Measurements from ENCODE around the gene USP5.

The USP5 gene

GRCh38 chr12:6912164-6912935 lies 60.4 kb downstream of the USP5 start:
- Histone ChIP-seq H3K9ac (no peak overlapping the region), H3K36me3 (ENCODE audit: insufficient read depth) (no peaks in the 10 kb centered on the region), H3K4me2 (no peak overlapping the region), H4K20me1 (ENCODE audit: insufficient read depth) (no peaks in the 10 kb centered on the region), H3K27me3 (ENCODE audit: insufficient read depth, low read depth) (peaks cover 11% of the 10 kb centered on the region; the same call in 1 of the 2 replicates), H2AFZ (ENCODE audit: low read depth) (no peak overlapping the region), H3K4me3 (IDR thresholded peaks at IDR 0.05; ENCODE audit: insufficient read depth, low read depth, low read length) (no peak overlapping the region), H3K79me2 (ENCODE audit: insufficient read depth, low read depth) (no peaks in the 10 kb centered on the region), H3K4me1 (ENCODE audit: low read depth, poor library complexity, severe bottlenecking) (peaks cover 8% of the 10 kb centered on the region), H3K27ac (no peak overlapping the region)
- no peak for TF ChIP-seq CTCF (conservative IDR thresholded peaks at IDR 0.05; ENCODE audit: low read depth, low read length)

- H3K4me1 ChIP-seq (ENCODE audit: low read depth, poor library complexity, severe bottlenecking), result peaks cover 8% of the 10 kb centered on the region
- H3K27me3 ChIP-seq (ENCODE audit: insufficient read depth, low read depth), result peaks cover 11% of the 10 kb centered on the region; the same call in 1 of the 2 replicates
- no peak within 1 kb of the TSS for H3K4me3 ChIP-seq (IDR thresholded peaks at IDR 0.05; ENCODE audit: insufficient read depth, low read depth, low read length)
- peak within 1 kb of the TSS; percentile 84 for H3K4me2 ChIP-seq
- no peaks in the 10 kb centered on the region for H3K79me2 ChIP-seq (ENCODE audit: insufficient read depth, low read depth)
- TF ChIP-seq CTCF (conservative IDR thresholded peaks at IDR 0.05; ENCODE audit: low read depth, low read length), result no peak
- H3K27ac ChIP-seq, result no peak within 1 kb of the TSS
- peak within 1 kb of the TSS; percentile 82 for H2AFZ ChIP-seq (ENCODE audit: low read depth)
- no peak within 1 kb of the TSS for H3K9ac ChIP-seq
- H4K20me1 ChIP-seq (ENCODE audit: insufficient read depth), result no peaks in the 10 kb centered on the region
- no peaks in the 10 kb centered on the region for H3K36me3 ChIP-seq (ENCODE audit: insufficient read depth)
These were observed 62.4 kb downstream of the USP5 start, which contains the start of gene ENO2 for GRCh38 chr12:6914246-6914946. TSS of gene ENO2 (plus strand) at chr12:6914580. CDS start at chr12:6915833, 1,253 bp downstream.

- H3K4me3 ChIP-seq (IDR thresholded peaks at IDR 0.05; ENCODE audit: insufficient read depth, low read depth, low read length), result no peak overlapping the region
- no peak for TF ChIP-seq CTCF (conservative IDR thresholded peaks at IDR 0.05; ENCODE audit: low read depth, low read length)
- no peaks in the 10 kb centered on the region for H3K36me3 ChIP-seq (ENCODE audit: insufficient read depth)
- H3K9ac ChIP-seq, result no peak overlapping the region
- H4K20me1 ChIP-seq (ENCODE audit: insufficient read depth), result no peaks in the 10 kb centered on the region
- no peaks in the 10 kb centered on the region for H3K79me2 ChIP-seq (ENCODE audit: insufficient read depth, low read depth)
- H3K4me2 ChIP-seq, result peak overlapping the region; percentile 84
- H3K27ac ChIP-seq, result no peak overlapping the region
- peaks cover 11% of the 10 kb centered on the region; the same call in 1 of the 2 replicates for H3K27me3 ChIP-seq (ENCODE audit: insufficient read depth, low read depth)
- peak overlapping the region; percentile 82 for H2AFZ ChIP-seq (ENCODE audit: low read depth)
- peaks cover 11% of the 10 kb centered on the region for H3K4me1 ChIP-seq (ENCODE audit: low read depth, poor library complexity, severe bottlenecking)
These were observed 63.2 kb downstream of the USP5 start for GRCh38 chr12:6914947-6915788.

- H3K27me3 ChIP-seq (ENCODE audit: insufficient read depth, low read depth), result peaks cover 11% of the 10 kb centered on the region; the same call in 1 of the 2 replicates
- H3K4me2 ChIP-seq, result no peak overlapping the region
- no peak overlapping the region for H3K27ac ChIP-seq
- no peak overlapping the region for H2AFZ ChIP-seq (ENCODE audit: low read depth)
- TF ChIP-seq CTCF (conservative IDR thresholded peaks at IDR 0.05; ENCODE audit: low read depth, low read length), result no peak
- no peak overlapping the region for H3K4me3 ChIP-seq (IDR thresholded peaks at IDR 0.05; ENCODE audit: insufficient read depth, low read depth, low read length)
- no peaks in the 10 kb centered on the region for H4K20me1 ChIP-seq (ENCODE audit: insufficient read depth)
- H3K4me1 ChIP-seq (ENCODE audit: low read depth, poor library complexity, severe bottlenecking), result peaks cover 11% of the 10 kb centered on the region
- H3K9ac ChIP-seq, result no peak overlapping the region
- no peaks in the 10 kb centered on the region for H3K36me3 ChIP-seq (ENCODE audit: insufficient read depth)
- no peaks in the 10 kb centered on the region for H3K79me2 ChIP-seq (ENCODE audit: insufficient read depth, low read depth)
These were observed 63.9 kb downstream of the USP5 start for GRCh38 chr12:6915789-6916285.

All from KMS-11 (cell line).